AG04450 (cell line): ENCODE data around the gene KLHDC4. TPM values are rescaled to one million over a fixed set of nuclear protein-coding genes. Genes with fewer than 3 reads are reported as not detected.

ENCODE experiments used
- CTCF ChIA-PET: fragments of 300-600, 350-600 bp; formaldehyde crosslinking; extraction: SDS; loops from one replicate; lab custom pipeline; 2022; ENCODE audit warnings: antibody characterized with exemption, inconsistent platforms; lab: Charles Lee
- POLR2A ChIA-PET: fragments of 350-600 bp; formaldehyde crosslinking; extraction: SDS; loops from one replicate; lab custom pipeline; 2021; ENCODE audit warnings: antibody characterized with exemption, inconsistent platforms; lab: Yijun Ruan, JAX
- DNase-seq: peaks from one replicate; pipeline ENCODE4 v3.0.0-alpha.2; 2011; ENCODE audit warnings: low read depth, low spot score
- H3K27ac ChIP-seq: one replicate; pipeline ENCODE4 v1.5.1; 2012; ENCODE audit warnings: low read depth, low read length, control low read depth
- H3K27me3 ChIP-seq: one replicate; pipeline ENCODE4 v1.6.0; 2012; ENCODE audit warnings: low read length; ENCODE audit not compliant: control insufficient read depth, insufficient read depth
- H3K4me3 ChIP-seq: 2 replicates; pipeline ENCODE4 v1.5.1; 2011; ENCODE audit warnings: mild to moderate bottlenecking, low read depth, low read length, control low read depth
- H3K9me3 ChIP-seq: 2 replicates; pipeline ENCODE4 v1.5.1; 2012; ENCODE audit warnings: low read length; ENCODE audit not compliant: control insufficient read depth, insufficient read depth
- CTCF ChIP-seq: IDR thresholded peaks from 2 replicates; pipeline ENCODE4 v1.5.1; 2011; ENCODE audit warnings: low read depth, low read length, control low read depth, inconsistent platforms
- polyA plus RNA-seq: library from polyadenylated mRNA; depleted of rRNA; stranded (reverse); fragments of >200 nt; gene quantifications from 2 replicates; pipeline ENCODE4 v1.2.3, GENCODE V29; 2011

The KLHDC4 gene
- polyA plus RNA-seq, 1 experiment: 9.9 TPM

- ChIA-PET POLR2A (no interaction called here), CTCF (no interaction called here)
- H3K4me3 ChIP-seq: no peak overlapping the region
- H3K27me3 ChIP-seq: no peaks in the 10 kb centered on the region
- no peaks in the 10 kb centered on the region; the same call in 1 of the 2 replicates for H3K9me3 ChIP-seq
- TF ChIP-seq CTCF: no peak
- no peak overlapping the region for H3K27ac ChIP-seq
- no peak for DNase-seq
These were observed 25.3 kb downstream of the KLHDC4 start for GRCh38 chr16:87740441-87740840.

DNA sequence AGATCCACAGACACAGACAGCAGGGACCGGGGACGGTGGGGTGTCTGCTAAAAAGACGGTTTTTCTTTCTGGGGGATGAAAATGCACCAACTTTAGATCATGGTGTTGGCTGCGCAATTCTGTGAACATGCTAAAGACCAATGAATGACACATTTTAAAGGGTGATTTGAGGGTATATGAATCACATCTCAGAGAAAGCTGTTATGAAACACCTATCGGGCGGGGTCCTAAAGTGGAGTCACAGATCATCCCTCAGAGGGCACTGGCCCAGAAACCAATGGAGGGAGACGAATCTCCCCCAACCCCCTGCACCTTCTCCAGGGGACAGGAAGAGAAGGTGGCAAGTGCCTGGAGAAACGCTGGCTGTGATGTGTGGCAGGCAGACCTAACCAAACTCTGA, 26.0 kb downstream of the KLHDC4 start:
- no peak for DNase-seq
- TF ChIP-seq CTCF: no peak

DNA sequence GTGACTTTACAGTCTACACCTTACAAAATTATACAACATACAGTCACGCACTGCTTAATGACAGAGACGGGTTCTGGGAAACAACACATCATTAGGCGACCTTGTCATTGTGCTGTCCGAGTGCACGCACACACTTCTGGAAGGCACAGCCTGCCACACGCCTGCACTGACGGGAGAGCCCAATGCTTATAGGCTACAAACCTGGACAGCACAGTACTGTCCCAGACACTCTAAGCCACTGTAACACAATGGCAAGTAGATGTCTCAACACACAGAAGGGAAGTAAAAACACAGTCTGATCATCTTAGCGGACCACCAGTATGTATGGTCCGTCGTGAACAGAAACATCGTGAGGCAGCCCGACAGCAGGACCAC, 29.8 kb downstream of the KLHDC4 start:
- no peaks in the 10 kb centered on the region for H3K27me3 ChIP-seq
- ChIA-PET CTCF (no interaction called here), POLR2A (no interaction called here)
- H3K27ac ChIP-seq: no peak overlapping the region
- no peak for DNase-seq
- H3K9me3 ChIP-seq: no peaks in the 10 kb centered on the region; the same call in 1 of the 2 replicates
- TF ChIP-seq CTCF: no peak
- H3K4me3 ChIP-seq: no peak overlapping the region

More for the DNA sequence above, 26.0 kb downstream of the KLHDC4 start:
- H3K27me3 ChIP-seq: no peaks in the 10 kb centered on the region
- POLR2A ChIA-PET: no interaction called here
- H3K27ac ChIP-seq: no peak overlapping the region
- H3K9me3 ChIP-seq: no peaks in the 10 kb centered on the region; the same call in 1 of the 2 replicates
- no peak overlapping the region for H3K4me3 ChIP-seq
- CTCF ChIA-PET: no interaction called here

- POLR2A ChIA-PET: interaction anchor here (0.6 kb wide), 1 partner anchor 31 kb away, joined by 3 read pairs; no protein-coding TSS in a partner anchor
- no peak for TF ChIP-seq CTCF
- Histone ChIP-seq H3K27me3 (no peaks in the 10 kb centered on the region), H3K27ac (no peak overlapping the region), H3K4me3 (no peak overlapping the region), H3K9me3 (no peaks in the 10 kb centered on the region)
- no peak for DNase-seq
- CTCF ChIA-PET: no interaction called here
These were observed 30.3 kb downstream of the KLHDC4 start for GRCh38 chr16:87735270-87736007.

DNA sequence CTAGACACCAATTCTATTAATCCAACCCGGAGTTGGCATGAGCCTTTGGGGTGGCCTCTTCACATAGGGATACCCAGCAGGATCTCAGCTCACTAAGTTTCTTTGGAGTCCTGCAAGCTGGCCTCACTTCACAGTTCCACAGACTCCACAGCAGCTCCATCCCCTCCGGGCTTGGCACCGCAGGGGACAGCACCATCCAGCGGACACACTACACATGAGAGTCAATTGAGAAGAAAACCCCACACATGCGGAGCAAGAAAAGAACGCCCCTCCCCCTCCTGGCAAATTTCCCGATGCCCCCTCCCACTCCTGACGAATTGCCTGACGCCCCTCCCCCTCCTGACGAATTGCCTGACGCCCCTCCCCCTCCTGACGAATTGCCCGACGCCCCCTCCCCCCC, 31.1 kb downstream of the KLHDC4 start:
- DNase-seq: no peak
- H3K4me3 ChIP-seq: no peak overlapping the region
- TF ChIP-seq CTCF: no peak
- no peaks in the 10 kb centered on the region for H3K9me3 ChIP-seq
- POLR2A ChIA-PET: no interaction called here
- no peaks in the 10 kb centered on the region for H3K27me3 ChIP-seq
- H3K27ac ChIP-seq: no peak overlapping the region
- CTCF ChIA-PET: interaction anchor here (0.8 to 0.9 kb wide), 2 partner anchors 30 to 34 kb away, joined by 3 to 4 read pairs; no protein-coding TSS in a partner anchor
